OCI-LY3 (cell line): ENCODE measurements around the gene OCRL.

ENCODE experiments used
- EZH2phosphoT487 ChIP-seq: fragments of 200-600 bp; shearing (Covaris generic); IDR thresholded peaks from 2 replicates; pipeline ENCODE4 v1.6.1; 2018; ENCODE audit warnings: antibody characterized with exemption, mixed run types, low read depth
- TF ChIP-seq, protein P1 (sequence below): fragments of 200-600, 300-600 bp; sonication (generic); IDR thresholded peaks from 2 replicates; pipeline ENCODE4 v1.5.1; 2014; ENCODE audit warnings: antibody characterized with exemption, low read length, low read depth

DNA sequence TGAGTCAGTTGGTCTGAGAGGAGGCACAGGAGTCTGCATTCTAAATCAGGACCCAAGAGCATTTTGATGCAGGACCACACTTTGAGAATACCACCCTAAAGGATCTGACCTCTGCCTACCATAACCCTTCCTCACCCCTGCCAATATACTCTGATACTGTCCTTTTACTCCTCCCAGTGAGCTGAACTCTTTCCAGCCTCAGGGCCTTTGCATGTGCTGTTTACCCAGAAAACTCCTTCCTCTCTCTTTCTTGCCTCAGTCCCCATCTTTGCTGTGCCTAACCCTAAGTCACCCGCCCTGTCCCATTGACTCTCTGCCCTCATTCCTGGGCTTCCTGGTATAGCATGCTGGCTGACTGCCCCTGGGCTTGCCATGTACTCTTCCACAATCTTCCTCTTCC lies 54.7 kb downstream of the OCRL start:
- TF ChIP-seq, protein P1, sequence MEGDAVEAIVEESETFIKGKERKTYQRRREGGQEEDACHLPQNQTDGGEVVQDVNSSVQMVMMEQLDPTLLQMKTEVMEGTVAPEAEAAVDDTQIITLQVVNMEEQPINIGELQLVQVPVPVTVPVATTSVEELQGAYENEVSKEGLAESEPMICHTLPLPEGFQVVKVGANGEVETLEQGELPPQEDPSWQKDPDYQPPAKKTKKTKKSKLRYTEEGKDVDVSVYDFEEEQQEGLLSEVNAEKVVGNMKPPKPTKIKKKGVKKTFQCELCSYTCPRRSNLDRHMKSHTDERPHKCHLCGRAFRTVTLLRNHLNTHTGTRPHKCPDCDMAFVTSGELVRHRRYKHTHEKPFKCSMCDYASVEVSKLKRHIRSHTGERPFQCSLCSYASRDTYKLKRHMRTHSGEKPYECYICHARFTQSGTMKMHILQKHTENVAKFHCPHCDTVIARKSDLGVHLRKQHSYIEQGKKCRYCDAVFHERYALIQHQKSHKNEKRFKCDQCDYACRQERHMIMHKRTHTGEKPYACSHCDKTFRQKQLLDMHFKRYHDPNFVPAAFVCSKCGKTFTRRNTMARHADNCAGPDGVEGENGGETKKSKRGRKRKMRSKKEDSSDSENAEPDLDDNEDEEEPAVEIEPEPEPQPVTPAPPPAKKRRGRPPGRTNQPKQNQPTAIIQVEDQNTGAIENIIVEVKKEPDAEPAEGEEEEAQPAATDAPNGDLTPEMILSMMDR = no peak
- no peak for TF ChIP-seq EZH2phosphoT487
